ENCODE results near the gene LRRC75B. TPM values are rescaled to one million over a fixed set of nuclear protein-coding genes. Genes with fewer than 3 reads are reported as not detected.

The LRRC75B gene
- total RNA-seq, 2 donors from 2014 or later = 13.7 to 18.7 TPM

GRCh38 chr22:24550028-24550901 lies 42.6 kb downstream of the LRRC75B start:
- peaks cover 8 to 22% of the 10 kb centered on the region in 2 donors for H3K4me1 ChIP-seq (ENCODE audit: control insufficient read depth in 1 of 2, low read depth in 2 of 2)
- no peak for TF ChIP-seq CTCF (IDR thresholded peaks at IDR 0.05)
- no peak overlapping the region for H3K27ac ChIP-seq
- H3K4me3 ChIP-seq = no peak overlapping the region
- no peaks in the 10 kb centered on the region for H3K27me3 ChIP-seq (replicated peaks; ENCODE audit: insufficient read depth)
- peaks cover 29% of the 10 kb centered on the region for H3K36me3 ChIP-seq
- ATAC-seq (ENCODE audit: insufficient number of reproducible peaks, low FRiP score, low read depth) (no peak), DNase-seq (ENCODE audit: low spot score) (no peak)
- H3K9me3 ChIP-seq = no peaks in the 10 kb centered on the region

GRCh38 chr22:24548812-24549211 lies 44.1 kb downstream of the LRRC75B start:
- peaks cover 36% of the 10 kb centered on the region for H3K36me3 ChIP-seq
- no peak overlapping the region for H3K4me3 ChIP-seq
- H3K27me3 ChIP-seq (replicated peaks; ENCODE audit: insufficient read depth) = no peaks in the 10 kb centered on the region
- DNase-seq (ENCODE audit: low spot score) (no peak), ATAC-seq (ENCODE audit: insufficient number of reproducible peaks, low FRiP score, low read depth) (no peak)
- no peak for TF ChIP-seq CTCF (IDR thresholded peaks at IDR 0.05)
- peaks cover 5 to 27% of the 10 kb centered on the region in 2 donors for H3K4me1 ChIP-seq (ENCODE audit: control insufficient read depth in 1 of 2, low read depth in 2 of 2)
- no peak overlapping the region for H3K27ac ChIP-seq
- H3K9me3 ChIP-seq = no peaks in the 10 kb centered on the region

GRCh38 chr22:24543679-24544243 lies 49.1 kb downstream of the LRRC75B start:
- DNase-seq (ENCODE audit: low spot score) (no peak), ATAC-seq (ENCODE audit: insufficient number of reproducible peaks, low FRiP score, low read depth) (no peak)
- Histone ChIP-seq H3K27me3 (replicated peaks; ENCODE audit: insufficient read depth) (no peaks in the 10 kb centered on the region), H3K4me3 (no peak overlapping the region), H3K36me3 (peaks cover 72% of the 10 kb centered on the region), H3K4me1 (ENCODE audit: control insufficient read depth in 1 of 2, low read depth in 2 of 2) (peaks cover 2 to 26% of the 10 kb centered on the region in 2 donors), H3K27ac (no peak overlapping the region), H3K9me3 (no peaks in the 10 kb centered on the region)
- TF ChIP-seq CTCF (IDR thresholded peaks at IDR 0.05) = no peak

- H3K27ac ChIP-seq = no peak overlapping the region
- H3K4me3 ChIP-seq = no peak overlapping the region
- no peak for TF ChIP-seq CTCF (IDR thresholded peaks at IDR 0.05)
- H3K36me3 ChIP-seq = peaks cover 70% of the 10 kb centered on the region
- H3K27me3 ChIP-seq (replicated peaks; ENCODE audit: insufficient read depth) = no peaks in the 10 kb centered on the region
- DNase-seq (ENCODE audit: low spot score) (no peak), ATAC-seq (ENCODE audit: insufficient number of reproducible peaks, low FRiP score, low read depth) (no peak)
- no peaks in the 10 kb centered on the region for H3K9me3 ChIP-seq
- peaks cover 2 to 26% of the 10 kb centered on the region in 2 donors for H3K4me1 ChIP-seq (ENCODE audit: control insufficient read depth in 1 of 2, low read depth in 2 of 2)
Observed at GRCh38 chr22:24543185-24543601, 49.7 kb downstream of the LRRC75B start.

GRCh38 chr22:24542641-24543040 lies 50.2 kb downstream of the LRRC75B start:
- ATAC-seq (ENCODE audit: insufficient number of reproducible peaks, low FRiP score, low read depth) (no peak), DNase-seq (ENCODE audit: low spot score) (no peak)
- Histone ChIP-seq H3K9me3 (no peaks in the 10 kb centered on the region), H3K4me3 (no peak overlapping the region), H3K4me1 (ENCODE audit: control insufficient read depth in 1 of 2, low read depth in 2 of 2) (peaks cover 2 to 26% of the 10 kb centered on the region in 2 donors), H3K27ac (no peak overlapping the region), H3K27me3 (replicated peaks; ENCODE audit: insufficient read depth) (no peaks in the 10 kb centered on the region), H3K36me3 (peaks cover 64% of the 10 kb centered on the region)
- no peak for TF ChIP-seq CTCF (IDR thresholded peaks at IDR 0.05)

Measured in thoracic aorta (tissue), 2 donors.